GM23248 (cell line): Measurements from ENCODE around the gene CLDN14. TPM values are rescaled to one million over a fixed set of nuclear protein-coding genes. Genes with fewer than 3 reads are reported as not detected.

Experiments
- DNase-seq: peaks from one replicate; pipeline ENCODE4 v3.0.0-alpha.2; 2015
- H2AFZ ChIP-seq: fragments of 200-600 bp; sonication (generic); 2 replicates; pipeline ENCODE4 v1.6.1; 2016; ENCODE audit warnings: antibody characterized with exemption
- H3F3A ChIP-seq: fragments of 200-600 bp; sonication (generic); 2 replicates; pipeline ENCODE4 v1.6.1; 2016; ENCODE audit warnings: mild to moderate bottlenecking, antibody characterized with exemption, mixed run types; ENCODE audit not compliant: insufficient read depth
- H3K27ac ChIP-seq: fragments of 200-600 bp; sonication (generic); 2 replicates; pipeline ENCODE4 v1.5.1; 2016; ENCODE audit warnings: mild to moderate bottlenecking
- H3K27me3 ChIP-seq: fragments of 200-600 bp; sonication (generic); replicated peaks from 2 replicates; pipeline ENCODE4 v1.6.1; 2016; ENCODE audit warnings: mild to moderate bottlenecking; ENCODE audit not compliant: insufficient read depth
- H3K36me3 ChIP-seq: fragments of 200-600 bp; sonication (generic); 2 replicates; pipeline ENCODE4 v1.6.1; 2016; ENCODE audit warnings: low read depth, mild to moderate bottlenecking
- H3K4me1 ChIP-seq: fragments of 200-600 bp; sonication (generic); 2 replicates; pipeline ENCODE4 v1.6.1; 2016; ENCODE audit warnings: mild to moderate bottlenecking; ENCODE audit not compliant: insufficient read depth
- H3K4me2 ChIP-seq: fragments of 200-600 bp; sonication (generic); one replicate; pipeline ENCODE4 v1.6.1; 2016; ENCODE audit warnings: mild to moderate bottlenecking; ENCODE audit not compliant: unreplicated experiment
- H3K4me3 ChIP-seq: fragments of 200-600 bp; sonication (generic); 2 replicates; pipeline ENCODE4 v1.5.1; 2016; ENCODE audit warnings: mild to moderate bottlenecking
- H3K79me2 ChIP-seq: fragments of 200-600 bp; sonication (generic); 2 replicates; pipeline ENCODE4 v1.6.1; 2016; ENCODE audit warnings: mild to moderate bottlenecking; ENCODE audit not compliant: insufficient read depth
- H3K9ac ChIP-seq: fragments of 200-600 bp; sonication (generic); 2 replicates; pipeline ENCODE4 v1.6.1; 2016; ENCODE audit warnings: mild to moderate bottlenecking
- H3K9me2 ChIP-seq: fragments of 200-600 bp; sonication (generic); 2 replicates; pipeline ENCODE4 v1.6.1; 2016; ENCODE audit warnings: mixed run types, mild to moderate bottlenecking, moderate library complexity; ENCODE audit not compliant: insufficient read depth
- H3K9me3 ChIP-seq: fragments of 200-600 bp; sonication (generic); one replicate; pipeline ENCODE4 v1.6.1; 2017; ENCODE audit warnings: low read depth
- H4K20me1 ChIP-seq: fragments of 200-600 bp; sonication (generic); 2 replicates; pipeline ENCODE4 v1.6.0; 2016; ENCODE audit not compliant: insufficient read depth
- EZH2 ChIP-seq: fragments of 200-600 bp; sonication (generic); IDR thresholded peaks from 2 replicates; pipeline ENCODE4 v1.6.1; 2018; ENCODE audit warnings: antibody characterized with exemption, mild to moderate bottlenecking; ENCODE audit not compliant: insufficient read depth, poor library complexity, severe bottlenecking
- EZH2phosphoT487 ChIP-seq: fragments of 200-600 bp; sonication (generic); IDR thresholded peaks from 2 replicates; pipeline ENCODE4 v1.6.1; 2018; ENCODE audit warnings: antibody characterized with exemption, moderate library complexity, mild to moderate bottlenecking, low read depth; ENCODE audit not compliant: insufficient read depth
- WGBS, 2 experiments: methylation state at CpG; one replicate each; pipeline ENCODE4 v1.1.6; 2015 to 2017; ENCODE audit warnings: low lambda C conversion rate in 2 of 2, low coverage in 1 of 2; ENCODE audit errors: missing lambda C conversion rate in 2 of 2; 5-methylcytosine and 5-hydroxymethylcytosine counted together
- in situ Hi-C: fragments of 300-500 bp; cut with MboI; formaldehyde crosslinking; loops from 2 replicates; pipeline ENCODE4 v1.15.0; 2020
- polyA plus RNA-seq: library from polyadenylated mRNA; unstranded; fragments of >200 nt; fragmentation: Nextera tagmentation; extraction: Ambion mirVana; gene quantifications from 2 replicates; pipeline ENCODE4 v1.2.1, GENCODE V29; 2016
- total RNA-seq: library from RNA; depleted of rRNA; stranded (reverse); fragments of >200 nt; shearing (Covaris generic); gene quantifications from 2 replicates; pipeline ENCODE4 v1.2.3, GENCODE V29; 2014; rRNA removed

Gene CLDN14
- total and polyA plus RNA-seq, 2 experiments from 2014 or later: not detected

DNA sequence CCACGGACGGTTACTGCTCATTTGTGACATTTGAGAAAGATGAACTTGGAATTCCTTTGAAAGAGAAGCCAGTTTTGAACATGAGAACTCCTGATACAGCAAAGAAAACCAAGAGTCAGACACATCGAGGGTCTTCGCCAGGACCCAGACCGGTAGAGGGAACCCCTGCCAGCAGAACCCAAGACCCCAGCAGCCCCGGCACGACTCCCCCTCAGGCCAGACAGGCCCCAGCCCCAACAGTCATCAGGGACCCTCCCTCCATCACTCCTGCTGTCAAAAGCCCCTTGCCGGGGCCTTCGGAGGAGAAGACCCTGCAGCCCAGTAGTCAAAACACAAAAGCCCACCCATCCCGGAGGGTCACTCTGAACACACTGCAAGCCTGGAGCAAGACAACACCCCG, 67.0 kb downstream of the CLDN14 start:
- Histone ChIP-seq H4K20me1 (no peaks in the 10 kb centered on the region), H3K79me2 (no peaks in the 10 kb centered on the region), H3K36me3 (no peaks in the 10 kb centered on the region), H3K27ac (no peak overlapping the region), H3K9me2 (no peaks in the 10 kb centered on the region), H3K27me3 (no peaks in the 10 kb centered on the region), H3K9ac (no peak overlapping the region), H3F3A (no peaks in the 10 kb centered on the region), H3K4me2 (no peak overlapping the region), H2AFZ (no peak overlapping the region), H3K4me3 (no peak overlapping the region), H3K4me1 (no peaks in the 10 kb centered on the region), H3K9me3 (no peaks in the 10 kb centered on the region)
- TF ChIP-seq EZH2phosphoT487: no peak
- TF ChIP-seq EZH2: no peak
- DNase-seq: no peak
- in situ Hi-C loops: loop anchor here (25.0 kb wide), 1 partner anchor 524 kb away; no protein-coding TSS in a partner anchor
- WGBS, 2 experiments: 97 to 99% methylated on average over 11 of the region's 11 CpGs

GRCh38 chr21:36411301-36411700, 68.6 kb downstream of the CLDN14 start:
- in situ Hi-C loops: loop anchor here (25.0 kb wide), 1 partner anchor 526 kb away; no protein-coding TSS in a partner anchor
- H3K4me1 ChIP-seq: no peaks in the 10 kb centered on the region
- no peaks in the 10 kb centered on the region for H3K36me3 ChIP-seq
- DNase-seq: no peak
- H3K9me2 ChIP-seq: no peaks in the 10 kb centered on the region
- TF ChIP-seq EZH2phosphoT487 (no peak), EZH2 (no peak)
- no peak overlapping the region for H3K4me3 ChIP-seq
- H4K20me1 ChIP-seq: no peaks in the 10 kb centered on the region
- no peaks in the 10 kb centered on the region for H3F3A ChIP-seq
- no peak overlapping the region for H3K9ac ChIP-seq
- no peaks in the 10 kb centered on the region for H3K9me3 ChIP-seq
- no peak overlapping the region for H3K4me2 ChIP-seq
- H3K27ac ChIP-seq: no peak overlapping the region
- H3K79me2 ChIP-seq: no peaks in the 10 kb centered on the region
- H3K27me3 ChIP-seq: no peaks in the 10 kb centered on the region
- WGBS, 2 experiments: 96 to 98% methylated on average over 10 of the region's 10 CpGs
- H2AFZ ChIP-seq: no peak overlapping the region

Other genes with a start within 250 kb of the CLDN14 start
- gene MORC3, start 159.9 kb downstream of the CLDN14 start, total RNA-seq: 35.1 and 38.7 TPM in 2 replicates
- gene MORC3, start 159.9 kb downstream of the CLDN14 start, polyA plus RNA-seq: 15.2 and 17.4 TPM in 2 replicates
- 3.0 and 3.3 TPM in 2 replicates for gene CHAF1B, start 94.7 kb downstream of the CLDN14 start, total RNA-seq
- 5.2 and 5.3 TPM in 2 replicates for gene CHAF1B, start 94.7 kb downstream of the CLDN14 start, polyA plus RNA-seq
- gene SIM2, start 219.0 kb upstream of the CLDN14 start, total RNA-seq: not detected in 2 replicates
- 0.14 TPM in 2 replicates for gene SIM2, start 219.0 kb upstream of the CLDN14 start, polyA plus RNA-seq